Activated naive CD8-positive, alpha-beta T cell treated with anti-CD3 and anti-CD28 coated beads, Interleukin-2, amount 10 ng/mL, durations not matched to agents 7 days and 5 days (primary cell): Measurements from ENCODE around the gene CDK6. TPM values are rescaled to one million over a fixed set of nuclear protein-coding genes. Genes with fewer than 3 reads are reported as not detected.

Experiments
- ATAC-seq: fragments of 150-1000 bp; cut with Tn5 transposase; one replicate; pipeline ENCODE4 v1.10.0; 2021; ENCODE audit warnings: low read depth, moderate library complexity
- POLR2A ChIA-PET: fragments of 350-600 bp; sonication (Branson Sonifier 250); formaldehyde crosslinking; loops from one replicate; lab custom pipeline; 2021; ENCODE audit warnings: antibody characterized with exemption; lab: Charles Lee
- DNase-seq: peaks from one replicate; pipeline ENCODE4 v3.0.0; 2021
- H3K27ac Mint-ChIP-seq: one replicate; pipeline ENCODE4 v1.8.0; 2022; ENCODE audit warnings: mild to moderate bottlenecking, mixed read lengths
- H3K27me3 Mint-ChIP-seq: one replicate; pipeline ENCODE4 v1.8.0; 2022; ENCODE audit warnings: mild to moderate bottlenecking, moderate library complexity, mixed read lengths
- H3K36me3 Mint-ChIP-seq: one replicate; pipeline ENCODE4 v1.8.0; 2021; ENCODE audit warnings: mild to moderate bottlenecking, mixed read lengths
- H3K4me1 Mint-ChIP-seq: one replicate; pipeline ENCODE4 v1.8.0; 2021; ENCODE audit warnings: mixed read lengths
- H3K4me3 Mint-ChIP-seq: one replicate; pipeline ENCODE4 v1.8.0; 2022; ENCODE audit warnings: mild to moderate bottlenecking, moderate library complexity, mixed read lengths
- H3K9me3 Mint-ChIP-seq: one replicate; pipeline ENCODE4 v1.8.0; 2021; ENCODE audit warnings: mixed read lengths
- total RNA-seq, 2 experiments: library from RNA; stranded (reverse); gene quantifications; one replicate each; pipeline ENCODE4 v1.2.3, GENCODE V29; 2021

CDK6 gene
- total RNA-seq, 2 experiments from 2014 or later: 98.6 to 99.8 TPM

GRCh38 chr7:92739091-92739490, 97.3 kb downstream of the CDK6 start:
- Mint-ChIP-seq H3K4me3 (no peak overlapping the region), H3K27ac (no peak overlapping the region), H3K4me1 (peaks cover 36% of the 10 kb centered on the region), H3K36me3 (peaks cover 59% of the 10 kb centered on the region), H3K27me3 (no peaks in the 10 kb centered on the region), H3K9me3 (peaks cover 12% of the 10 kb centered on the region)
- no peak for ATAC-seq
- no peak for DNase-seq
- POLR2A ChIA-PET: no interaction called here

GRCh38 chr7:92737706-92738105, 98.7 kb downstream of the CDK6 start:
- Mint-ChIP-seq H3K27me3 (no peaks in the 10 kb centered on the region), H3K9me3 (peaks cover 8% of the 10 kb centered on the region), H3K27ac (peak overlapping the region; percentile 62), H3K4me3 (no peak overlapping the region), H3K4me1 (peaks cover 33% of the 10 kb centered on the region), H3K36me3 (peaks cover 55% of the 10 kb centered on the region)
- no peak for ATAC-seq
- DNase-seq: no peak
- POLR2A ChIA-PET: no interaction called here

GRCh38 chr7:92736870-92737269, 99.5 kb downstream of the CDK6 start:
- Mint-ChIP-seq H3K27ac (no peak overlapping the region), H3K27me3 (no peaks in the 10 kb centered on the region), H3K9me3 (peaks cover 8% of the 10 kb centered on the region), H3K4me3 (no peak overlapping the region), H3K4me1 (peaks cover 38% of the 10 kb centered on the region), H3K36me3 (peaks cover 62% of the 10 kb centered on the region)
- no peak for DNase-seq
- POLR2A ChIA-PET: no interaction called here
- ATAC-seq: no peak

- H3K27me3 Mint-ChIP-seq: no peaks in the 10 kb centered on the region
- DNase-seq (no peak), ATAC-seq (no peak)
- H3K4me3 Mint-ChIP-seq: no peak overlapping the region
- POLR2A ChIA-PET: no interaction called here
- peaks cover 62% of the 10 kb centered on the region for H3K36me3 Mint-ChIP-seq
- peaks cover 41% of the 10 kb centered on the region for H3K4me1 Mint-ChIP-seq
- peaks cover 8% of the 10 kb centered on the region for H3K9me3 Mint-ChIP-seq
- H3K27ac Mint-ChIP-seq: no peak overlapping the region
Observed at GRCh38 chr7:92735707-92736106, 100.7 kb downstream of the CDK6 start.

- H3K4me3 Mint-ChIP-seq: no peak overlapping the region
Observed at GRCh38 chr7:92732316-92733036, 103.9 kb downstream of the CDK6 start.

GRCh38 chr7:92731335-92732063, 104.9 kb downstream of the CDK6 start:
- Mint-ChIP-seq H3K9me3 (peaks cover 5% of the 10 kb centered on the region), H3K27ac (peak overlapping the region; percentile 43), H3K36me3 (peaks cover 33% of the 10 kb centered on the region), H3K4me3 (no peak overlapping the region), H3K4me1 (peaks cover 36% of the 10 kb centered on the region), H3K27me3 (no peaks in the 10 kb centered on the region)
- ATAC-seq (no peak), DNase-seq (no peak)
- POLR2A ChIA-PET: no interaction called here

More at GRCh38 chr7:92732316-92733036, 103.9 kb downstream of the CDK6 start:
- no peaks in the 10 kb centered on the region for H3K27me3 Mint-ChIP-seq
- H3K4me1 Mint-ChIP-seq: peaks cover 36% of the 10 kb centered on the region
- H3K9me3 Mint-ChIP-seq: peaks cover 5% of the 10 kb centered on the region
- no peak for DNase-seq
- ATAC-seq: no peak
- H3K36me3 Mint-ChIP-seq: peaks cover 39% of the 10 kb centered on the region
- POLR2A ChIA-PET: interaction anchor here (1.4 to 1.5 kb wide), 2 partner anchors 9 to 78 kb away, joined by 3 read pairs; no protein-coding TSS in a partner anchor
- no peak overlapping the region for H3K27ac Mint-ChIP-seq

GRCh38 chr7:92730808-92731207, 105.6 kb downstream of the CDK6 start:
- ATAC-seq (no peak), DNase-seq (no peak)
- Mint-ChIP-seq H3K4me3 (no peak overlapping the region), H3K27me3 (no peaks in the 10 kb centered on the region), H3K9me3 (peaks cover 5% of the 10 kb centered on the region), H3K4me1 (peaks cover 35% of the 10 kb centered on the region), H3K36me3 (peaks cover 30% of the 10 kb centered on the region), H3K27ac (peak overlapping the region; percentile 43)
- POLR2A ChIA-PET: no interaction called here

GRCh38 chr7:92729751-92730150, 106.6 kb downstream of the CDK6 start:
- Mint-ChIP-seq H3K36me3 (peaks cover 34% of the 10 kb centered on the region), H3K9me3 (peaks cover 5% of the 10 kb centered on the region), H3K27me3 (no peaks in the 10 kb centered on the region), H3K27ac (no peak overlapping the region), H3K4me1 (peaks cover 34% of the 10 kb centered on the region), H3K4me3 (no peak overlapping the region)
- DNase-seq: no peak
- no peak for ATAC-seq
- POLR2A ChIA-PET: no interaction called here

- POLR2A ChIA-PET: no interaction called here
- Mint-ChIP-seq H3K9me3 (peaks cover 3% of the 10 kb centered on the region), H3K4me3 (no peak overlapping the region), H3K36me3 (peaks cover 32% of the 10 kb centered on the region), H3K27me3 (no peaks in the 10 kb centered on the region), H3K27ac (no peak overlapping the region), H3K4me1 (peaks cover 33% of the 10 kb centered on the region)
- ATAC-seq (no peak), DNase-seq (no peak)
Observed at GRCh38 chr7:92729172-92729571, 107.2 kb downstream of the CDK6 start.

GRCh38 chr7:92727755-92728154, 108.6 kb downstream of the CDK6 start:
- Mint-ChIP-seq H3K4me3 (no peak overlapping the region), H3K36me3 (peaks cover 33% of the 10 kb centered on the region), H3K27me3 (no peaks in the 10 kb centered on the region), H3K9me3 (no peaks in the 10 kb centered on the region), H3K4me1 (peaks cover 34% of the 10 kb centered on the region), H3K27ac (no peak overlapping the region)
- ATAC-seq (no peak), DNase-seq (no peak)
- POLR2A ChIA-PET: no interaction called here

GRCh38 chr7:92725161-92725925, 111.0 kb downstream of the CDK6 start:
- Mint-ChIP-seq H3K36me3 (peaks cover 35% of the 10 kb centered on the region), H3K27me3 (no peaks in the 10 kb centered on the region), H3K27ac (no peak overlapping the region), H3K9me3 (no peaks in the 10 kb centered on the region), H3K4me1 (peaks cover 22% of the 10 kb centered on the region), H3K4me3 (no peak overlapping the region)
- POLR2A ChIA-PET: no interaction called here
- ATAC-seq: no peak
- no peak for DNase-seq

- peaks cover 38% of the 10 kb centered on the region for H3K36me3 Mint-ChIP-seq
- H3K9me3 Mint-ChIP-seq: no peaks in the 10 kb centered on the region
- H3K4me1 Mint-ChIP-seq: peaks cover 24% of the 10 kb centered on the region
- H3K27ac Mint-ChIP-seq: no peak overlapping the region
- ATAC-seq (no peak), DNase-seq (no peak)
- POLR2A ChIA-PET: interaction anchor here (0.6 kb wide), 1 partner anchor 109 kb away, joined by 3 read pairs; no protein-coding TSS in a partner anchor
- H3K27me3 Mint-ChIP-seq: no peaks in the 10 kb centered on the region
- no peak overlapping the region for H3K4me3 Mint-ChIP-seq
Observed at GRCh38 chr7:92723943-92724342, 112.4 kb downstream of the CDK6 start.

GRCh38 chr7:92723205-92723604, 113.2 kb downstream of the CDK6 start:
- POLR2A ChIA-PET: interaction anchor here (0.6 kb wide), 1 partner anchor 109 kb away, joined by 3 read pairs; no protein-coding TSS in a partner anchor
- no peak for DNase-seq
- peaks cover 31% of the 10 kb centered on the region for H3K4me1 Mint-ChIP-seq
- no peak overlapping the region for H3K4me3 Mint-ChIP-seq
- H3K27me3 Mint-ChIP-seq: no peaks in the 10 kb centered on the region
- ATAC-seq: no peak
- H3K36me3 Mint-ChIP-seq: peaks cover 42% of the 10 kb centered on the region
- no peak overlapping the region for H3K27ac Mint-ChIP-seq
- H3K9me3 Mint-ChIP-seq: no peaks in the 10 kb centered on the region
